SJSA1 (cell line): ENCODE data around the gene SIK1. TPM values are rescaled to one million over a fixed set of nuclear protein-coding genes. Genes with fewer than 3 reads are reported as not detected.
"Not testable (repeated sequence)": the region's sequence is repeated elsewhere in the genome, so short reads cannot be mapped to it uniquely, and the experiment has no call there.

Experiments used
- DNase-seq, 2 experiments: peaks; one replicate each; pipeline ENCODE4 v3.0.0-alpha.2; 2015 to 2020; ENCODE audit warnings: low spot score in 2 of 2, low read depth in 1 of 2
- H3K27ac ChIP-seq: fragments of 250-450 bp; sonication (Bioruptor Pico); 2 replicates; pipeline ENCODE4 v1.5.1; 2020; ENCODE audit warnings: mild to moderate bottlenecking, moderate library complexity
- H3K27me3 ChIP-seq: fragments of 250-450 bp; sonication (Bioruptor Pico); replicated peaks from 2 replicates; pipeline ENCODE4 v1.5.1; 2020; ENCODE audit warnings: mild to moderate bottlenecking, moderate library complexity
- H3K36me3 ChIP-seq: fragments of 250-450 bp; sonication (Bioruptor Pico); 2 replicates; pipeline ENCODE4 v1.5.1; 2020; ENCODE audit warnings: mild to moderate bottlenecking
- H3K4me1 ChIP-seq: fragments of 250-450 bp; sonication (Bioruptor Pico); replicated peaks from 2 replicates; pipeline ENCODE4 v1.6.1; 2021; ENCODE audit warnings: mild to moderate bottlenecking
- H3K4me3 ChIP-seq: fragments of 250-450 bp; sonication (Bioruptor Pico); 2 replicates; pipeline ENCODE4 v1.5.1; 2020; ENCODE audit warnings: mild to moderate bottlenecking
- H3K9me3 ChIP-seq: fragments of 250-450 bp; sonication (Bioruptor Pico); replicated peaks from 2 replicates; pipeline ENCODE4 v1.5.1; 2020; ENCODE audit warnings: mild to moderate bottlenecking
- total RNA-seq: library from RNA; depleted of rRNA; stranded (reverse); fragments of >200 nt; shearing (Covaris generic); gene quantifications from 2 replicates; pipeline ENCODE4 v1.2.3, GENCODE V29; 2014; rRNA removed

Gene SIK1
- total RNA-seq: 5.3 and 9.1 TPM in 2 replicates

DNA sequence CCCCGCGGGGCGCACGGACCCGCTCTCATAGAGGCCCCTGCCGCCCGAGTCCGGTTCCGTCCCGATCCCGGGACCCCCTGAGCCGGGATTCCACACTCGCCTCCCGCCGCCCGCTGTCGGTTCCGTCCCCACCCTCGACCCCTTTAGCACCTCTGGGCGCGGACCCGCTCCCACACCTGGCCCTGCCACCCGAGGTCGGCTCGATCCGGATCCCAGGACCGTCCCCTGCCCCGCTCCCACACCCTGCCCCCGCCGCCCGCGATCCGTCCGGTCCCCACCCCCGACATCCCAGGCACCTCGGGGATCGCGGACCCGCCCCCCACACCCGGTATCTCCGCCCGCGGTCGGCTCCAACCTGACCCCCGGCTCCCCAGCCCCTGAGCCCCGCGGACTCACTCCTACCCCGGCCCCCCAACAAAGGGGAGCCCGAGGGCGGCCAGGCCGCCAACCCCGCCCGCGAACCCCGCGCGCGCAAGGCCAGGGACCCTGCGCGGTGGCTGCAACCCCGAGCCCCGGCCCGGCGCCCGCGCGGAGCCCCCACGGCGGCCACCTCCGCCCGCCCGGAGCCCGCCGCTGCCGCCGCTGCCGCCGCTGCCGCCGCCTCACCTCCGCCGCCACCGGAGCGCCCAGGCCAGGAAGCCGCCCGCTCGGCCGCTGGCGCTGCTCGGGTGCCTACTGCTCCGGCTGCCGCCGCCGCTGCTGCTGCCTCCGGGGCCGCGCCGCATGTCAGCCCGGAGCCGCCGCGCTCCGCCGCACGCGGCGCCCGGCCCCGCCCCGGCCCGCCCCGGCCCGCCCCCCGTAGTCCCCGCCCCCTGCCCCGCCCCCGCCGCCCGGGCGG lies at the start of gene SIK1:
Gene SIK1 (minus strand): TSS at position 728 of the 838 bp plus-strand sequence. CDS start 953 bp downstream, outside the sequence.
- not testable (repeated sequence) for H3K36me3 ChIP-seq, DNase-seq, H3K4me3 ChIP-seq, H3K27me3 ChIP-seq, H3K27ac ChIP-seq, H3K4me1 ChIP-seq, H3K9me3 ChIP-seq

DNA sequence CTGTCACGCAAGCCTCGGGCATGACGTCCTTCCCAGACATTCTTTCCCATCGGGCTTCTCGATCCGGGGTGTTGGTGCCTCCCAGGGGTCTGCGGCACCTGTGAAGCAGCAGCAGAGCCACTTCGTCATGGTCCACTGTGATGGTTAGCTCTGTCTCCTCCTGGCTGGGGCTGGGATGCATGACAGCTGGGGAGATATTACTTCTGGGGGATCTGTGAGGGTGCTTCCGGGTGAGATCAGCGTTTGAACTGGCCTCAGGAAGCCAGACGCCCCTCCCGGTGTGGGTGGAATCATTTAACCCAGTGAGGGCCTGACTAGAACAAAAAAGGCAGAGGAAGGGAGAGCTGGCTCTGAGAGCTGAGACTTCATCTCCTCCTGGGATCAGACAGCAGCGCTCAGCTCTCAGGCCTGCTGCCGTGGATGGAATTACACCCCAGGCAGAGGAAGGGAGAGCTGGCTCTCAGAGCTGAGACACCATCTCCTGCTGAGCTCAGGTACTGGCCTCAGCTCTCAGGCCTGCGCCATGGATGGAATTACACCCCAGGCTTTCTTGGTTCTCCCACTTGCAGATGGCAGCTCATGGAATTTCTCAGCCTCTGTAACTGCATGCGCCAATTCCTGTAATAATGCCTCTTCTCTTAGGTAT lies 44.8 kb upstream of the SIK1 start:
- H3K4me1 ChIP-seq, H3K4me3 ChIP-seq, H3K36me3 ChIP-seq, H3K27me3 ChIP-seq, H3K9me3 ChIP-seq, H3K27ac ChIP-seq, DNase-seq: not testable (repeated sequence)

DNA sequence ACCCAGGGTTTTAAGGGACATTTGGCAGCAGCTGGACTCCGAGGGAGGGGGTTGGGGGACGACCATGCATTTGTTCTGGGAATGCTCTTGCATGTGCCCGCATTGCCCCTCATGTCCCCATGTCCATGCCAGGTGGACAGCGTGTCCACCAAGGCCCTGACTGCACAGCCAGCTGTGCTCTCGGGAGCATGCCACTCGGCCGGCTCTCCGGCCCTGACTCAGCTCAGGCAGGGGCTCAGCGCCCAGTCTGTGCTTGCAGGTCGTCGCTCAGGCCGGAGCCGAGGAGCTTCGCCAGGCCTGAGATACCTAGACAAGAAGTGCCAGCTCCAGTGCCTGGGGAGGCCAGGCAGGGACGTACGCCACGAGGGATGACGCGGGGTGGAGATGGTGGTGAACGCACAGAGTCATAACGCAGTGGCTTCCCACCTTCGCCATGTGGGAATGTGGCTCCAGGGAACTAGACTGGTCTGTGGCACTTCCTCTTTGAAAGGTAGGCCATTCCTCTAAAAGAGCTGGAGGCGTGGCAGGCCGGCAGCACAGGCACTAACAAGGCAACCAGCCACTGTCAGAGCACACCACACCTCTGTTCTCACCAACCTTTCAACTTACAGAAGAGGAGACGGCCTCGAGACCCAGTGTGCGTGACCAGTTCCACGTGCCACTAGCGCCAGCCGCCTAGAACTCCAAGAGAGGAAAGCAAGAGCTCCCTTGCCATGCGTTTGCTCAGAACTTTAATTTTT lies 43.0 kb upstream of the SIK1 start:
- not testable (repeated sequence) for H3K4me3 ChIP-seq, H3K27me3 ChIP-seq, DNase-seq, H3K9me3 ChIP-seq, H3K27ac ChIP-seq, H3K36me3 ChIP-seq, H3K4me1 ChIP-seq

DNA sequence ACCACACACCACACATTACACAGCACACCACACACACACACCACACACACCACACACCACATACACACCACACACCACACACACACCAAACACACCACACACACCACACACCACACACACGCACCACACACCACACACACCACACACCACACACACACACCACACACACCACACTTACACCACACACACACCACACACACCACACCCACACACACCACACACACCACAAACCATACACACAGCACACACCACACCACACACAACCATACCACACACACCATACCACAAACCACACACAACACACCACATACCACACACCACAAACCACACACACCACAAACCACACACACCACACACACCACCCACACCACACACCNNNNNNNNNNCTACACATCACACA lies 40.9 kb upstream of the SIK1 start:
- Histone ChIP-seq H3K9me3 (no peaks in the 10 kb centered on the region), H3K27ac (no peak overlapping the region), H3K27me3 (no peaks in the 10 kb centered on the region), H3K4me1 (no peaks in the 10 kb centered on the region), H3K36me3 (no peaks in the 10 kb centered on the region), H3K4me3 (no peak overlapping the region)
- DNase-seq: peak in 1 of 2 experiments; percentile 24

DNA sequence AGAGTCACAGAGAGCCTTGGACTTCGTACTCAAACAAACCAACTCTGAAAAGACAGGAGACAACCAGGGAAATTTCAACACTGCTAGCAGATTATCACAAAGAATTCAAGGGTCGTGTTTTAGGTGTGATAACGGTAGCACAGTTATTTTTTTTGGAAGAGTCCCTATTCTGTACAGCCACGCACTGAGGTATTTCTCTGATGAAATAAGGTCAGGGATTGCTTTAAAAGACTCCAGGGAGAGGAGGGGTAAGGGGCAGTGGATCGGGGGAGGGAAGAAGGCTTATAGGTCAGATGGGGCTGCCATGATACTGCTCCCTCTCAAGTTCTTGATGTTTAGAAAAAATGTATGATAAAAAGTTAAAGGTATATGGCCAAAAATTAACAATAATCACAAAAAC lies 38.2 kb upstream of the SIK1 start:
- H3K27ac ChIP-seq, H3K4me1 ChIP-seq, H3K9me3 ChIP-seq, H3K36me3 ChIP-seq, DNase-seq, H3K4me3 ChIP-seq, H3K27me3 ChIP-seq: not testable (repeated sequence)

DNA sequence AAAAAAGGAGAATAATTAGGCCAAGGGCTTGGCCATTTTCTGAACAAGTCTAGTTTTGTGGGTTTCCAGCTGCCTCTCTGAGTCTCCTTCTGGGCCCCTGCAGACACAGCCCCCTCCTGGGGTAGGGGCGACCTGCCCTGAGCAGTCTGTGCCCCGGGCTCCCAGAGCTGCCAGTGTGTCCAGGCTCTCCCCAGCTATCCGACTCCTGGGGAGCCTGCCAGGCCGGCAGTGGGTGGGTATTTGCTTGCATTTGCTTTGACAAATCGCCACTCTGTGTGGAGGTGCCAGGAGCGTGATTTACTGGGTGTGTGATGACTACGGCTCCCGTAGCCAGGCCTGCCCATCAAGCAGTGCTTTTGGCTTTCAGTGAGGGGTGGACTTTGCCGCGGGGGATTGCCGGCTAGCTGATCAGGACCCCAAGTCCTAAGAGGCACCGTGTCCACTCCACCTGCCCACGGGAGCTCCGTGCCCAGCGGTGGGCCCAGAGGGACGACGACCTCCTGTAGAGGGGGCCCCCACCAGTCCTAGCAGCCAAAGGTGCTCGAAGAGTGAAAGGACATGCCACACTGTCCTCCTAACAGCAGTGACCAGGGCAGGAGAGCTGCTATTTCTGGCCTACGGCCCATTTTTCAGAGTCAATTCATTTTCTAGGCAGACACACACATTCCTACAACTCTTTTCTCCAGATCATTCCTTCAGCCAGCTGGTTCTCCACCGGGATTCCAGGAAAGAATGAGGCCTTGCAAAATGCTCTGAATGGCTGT lies 36.7 kb upstream of the SIK1 start:
- DNase-seq, H3K27me3 ChIP-seq, H3K4me3 ChIP-seq, H3K27ac ChIP-seq, H3K4me1 ChIP-seq, H3K36me3 ChIP-seq, H3K9me3 ChIP-seq: not testable (repeated sequence)

DNA sequence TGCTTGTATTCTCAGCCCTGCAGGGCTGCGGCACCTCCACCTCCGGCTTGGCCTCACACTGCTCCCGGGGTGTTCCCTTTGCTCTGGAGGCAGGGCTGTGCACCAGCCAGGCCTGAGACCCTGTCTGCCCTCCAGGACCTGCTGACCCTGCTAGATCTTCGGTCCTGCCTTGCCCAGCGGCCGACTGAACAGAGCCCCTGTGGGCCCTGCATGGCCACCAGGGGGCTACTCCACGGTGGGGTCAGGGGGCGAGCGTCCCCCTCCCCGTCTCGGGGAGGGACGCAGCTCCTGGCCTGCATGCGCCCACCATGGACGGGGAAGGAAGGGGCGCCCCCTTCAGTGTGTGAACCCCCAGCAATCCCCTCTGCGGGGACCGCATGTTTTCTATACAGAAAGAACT lies 36.0 kb upstream of the SIK1 start:
- not testable (repeated sequence) for H3K9me3 ChIP-seq, H3K27ac ChIP-seq, H3K4me3 ChIP-seq, DNase-seq, H3K27me3 ChIP-seq, H3K4me1 ChIP-seq, H3K36me3 ChIP-seq

DNA sequence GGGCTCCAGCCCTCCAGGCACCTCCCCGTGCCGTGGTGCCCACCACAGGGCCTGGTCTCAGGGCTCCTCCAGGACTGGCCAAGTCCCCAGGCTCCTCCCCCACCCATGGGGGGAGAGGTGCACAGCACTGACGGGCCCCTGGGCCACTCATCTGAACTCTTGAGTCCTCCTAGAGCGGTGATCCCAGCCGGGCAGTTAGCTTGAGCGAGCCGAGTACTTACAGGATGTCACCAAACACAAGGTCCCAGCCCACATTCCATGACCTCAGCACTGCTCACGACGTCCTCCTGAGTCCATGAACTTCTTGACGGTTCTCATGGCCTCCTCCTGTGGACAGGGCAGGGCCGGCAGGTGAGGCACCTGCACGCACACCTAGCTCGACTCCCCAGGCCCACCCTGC lies 33.5 kb upstream of the SIK1 start:
- H3K4me3 ChIP-seq, DNase-seq, H3K4me1 ChIP-seq, H3K27ac ChIP-seq, H3K27me3 ChIP-seq, H3K36me3 ChIP-seq, H3K9me3 ChIP-seq: not testable (repeated sequence)

DNA sequence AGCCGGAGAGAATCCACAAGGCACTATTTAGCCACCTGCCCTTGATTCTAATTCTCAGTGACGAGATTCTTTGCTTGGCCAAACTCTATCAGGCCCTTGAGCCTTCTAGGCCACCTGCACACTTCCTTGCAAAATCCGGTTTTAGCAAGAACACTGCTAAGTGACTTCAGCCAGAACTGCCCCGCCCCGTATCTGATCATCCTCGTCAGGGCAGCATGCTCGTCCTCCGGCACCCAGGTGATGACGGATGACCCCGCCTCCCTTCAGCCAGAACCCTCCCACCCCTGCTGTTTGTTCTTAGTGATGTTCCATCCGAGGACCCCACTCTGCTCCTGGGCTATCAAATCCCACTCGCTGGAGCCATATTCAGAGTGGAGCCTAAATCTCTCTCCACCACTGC lies 32.1 kb upstream of the SIK1 start:
- not testable (repeated sequence) for DNase-seq, H3K27me3 ChIP-seq, H3K4me1 ChIP-seq, H3K9me3 ChIP-seq, H3K36me3 ChIP-seq, H3K27ac ChIP-seq, H3K4me3 ChIP-seq

DNA sequence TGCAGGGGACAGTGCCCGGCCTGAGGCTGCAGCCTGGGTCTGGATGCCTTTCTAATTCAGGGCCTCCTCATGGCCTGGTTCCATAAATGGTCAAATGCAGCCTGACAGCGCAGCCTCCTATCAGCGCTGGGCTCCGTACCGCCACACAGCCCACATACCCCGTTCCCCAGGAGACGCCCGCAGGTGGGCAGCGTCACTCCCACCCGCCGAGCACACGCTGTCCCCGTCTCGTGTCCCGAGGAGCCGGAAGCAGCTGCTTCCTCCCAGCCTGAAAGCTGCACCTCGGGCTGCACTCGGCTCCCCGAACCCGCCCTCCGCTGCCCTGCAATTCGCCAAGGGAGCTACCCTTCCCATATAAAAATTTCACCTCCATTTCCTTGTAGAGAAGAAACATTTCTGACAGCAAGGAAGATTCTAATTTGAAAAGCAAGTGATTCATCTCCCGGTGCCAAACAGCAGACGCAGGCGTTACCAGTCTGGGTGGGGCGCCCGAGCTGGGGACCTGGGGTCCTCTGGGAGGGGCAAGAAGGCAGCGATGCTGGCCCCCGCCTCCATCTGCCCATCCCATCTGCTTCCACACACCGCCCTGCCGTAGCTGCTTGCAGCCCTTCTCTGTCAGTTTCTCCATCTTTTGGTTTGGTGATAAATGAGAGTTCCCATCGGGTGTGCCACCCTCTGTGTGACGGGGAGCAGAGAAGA lies 29.8 kb upstream of the SIK1 start:
- H3K4me3 ChIP-seq, H3K27me3 ChIP-seq, H3K4me1 ChIP-seq, DNase-seq, H3K36me3 ChIP-seq, H3K27ac ChIP-seq, H3K9me3 ChIP-seq: not testable (repeated sequence)

DNA sequence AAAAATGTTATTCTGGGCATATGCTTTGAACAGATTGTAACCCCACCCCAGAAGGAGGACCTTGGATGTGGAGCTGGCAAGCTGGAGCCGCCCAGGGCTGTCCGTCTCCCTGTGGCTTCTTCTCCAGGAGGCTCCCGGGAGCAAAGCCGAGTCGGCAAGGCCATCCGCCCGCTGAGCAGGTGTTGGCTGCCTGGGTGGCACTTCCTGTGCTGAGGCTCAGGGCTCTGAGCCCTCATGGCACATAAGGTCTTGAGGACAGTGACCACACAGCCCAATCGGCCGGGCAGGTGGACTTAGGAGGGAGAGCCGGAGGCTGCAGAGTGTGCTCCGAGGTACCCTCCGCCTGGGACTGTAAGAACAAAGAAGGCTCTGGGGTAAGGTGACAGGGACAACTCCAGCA lies 28.8 kb upstream of the SIK1 start:
- not testable (repeated sequence) for H3K4me1 ChIP-seq, DNase-seq, H3K4me3 ChIP-seq, H3K36me3 ChIP-seq, H3K9me3 ChIP-seq, H3K27me3 ChIP-seq, H3K27ac ChIP-seq

DNA sequence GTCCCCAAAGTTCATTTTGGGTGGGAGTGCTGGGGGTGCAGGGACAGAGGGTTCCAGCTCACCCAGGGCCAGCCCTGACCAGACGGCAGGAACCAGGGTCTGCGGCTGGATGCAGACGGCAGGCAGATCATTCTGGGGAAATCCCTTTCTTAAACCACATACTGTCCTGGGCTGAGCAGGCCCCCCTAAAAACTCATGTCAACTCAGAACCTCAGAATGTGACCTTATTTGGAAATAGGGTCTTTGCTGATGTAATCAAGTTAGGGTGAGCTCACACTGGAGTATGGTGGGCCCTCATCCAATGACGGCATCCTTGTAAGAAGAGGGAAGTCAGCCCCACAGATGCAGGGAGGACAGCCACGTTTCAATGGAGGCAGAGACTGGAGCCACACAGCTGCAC lies 27.2 kb upstream of the SIK1 start:
- not testable (repeated sequence) for H3K4me3 ChIP-seq, H3K36me3 ChIP-seq, H3K27ac ChIP-seq, H3K27me3 ChIP-seq, H3K9me3 ChIP-seq, H3K4me1 ChIP-seq, DNase-seq

DNA sequence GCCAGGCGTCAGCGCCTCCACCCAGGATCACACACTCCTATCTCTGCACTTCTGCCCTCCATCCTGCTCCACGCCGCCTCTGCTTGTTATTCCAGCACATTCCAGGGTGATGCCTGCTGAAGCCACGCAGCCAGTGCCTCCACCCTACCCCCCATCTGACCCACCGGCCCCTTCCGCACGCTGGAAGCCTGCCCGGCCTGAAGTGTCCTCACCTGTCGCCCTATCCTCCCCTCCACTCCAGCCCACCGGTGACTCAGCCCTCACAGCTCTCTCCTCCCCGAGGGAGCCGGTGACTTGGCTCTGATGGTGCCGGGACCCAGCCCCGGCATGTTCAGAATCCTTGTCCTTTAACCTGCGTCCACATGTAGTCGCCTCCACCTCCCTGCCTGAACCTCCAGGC lies 24.9 kb upstream of the SIK1 start:
- not testable (repeated sequence) for H3K9me3 ChIP-seq, DNase-seq, H3K4me1 ChIP-seq, H3K27ac ChIP-seq, H3K27me3 ChIP-seq, H3K4me3 ChIP-seq, H3K36me3 ChIP-seq
